Stimulated activated CD8-positive, alpha-beta memory T cell treated with anti-CD3 and anti-CD28 coated beads, Interleukin-15, amount 100 ng/mL, for 48 hours (primary cell): Measurements from ENCODE around the gene NCAPG.
"Not testable (repeated sequence)": the region's sequence is repeated elsewhere in the genome, so short reads cannot be mapped to it uniquely, and the experiment has no call there.

ENCODE experiments used
- DNase-seq, 2 donors: peaks; one replicate each; pipeline ENCODE4 v3.0.0-alpha.2; 2020; ENCODE audit warnings: low read depth in 2 of 2

Gene NCAPG

GRCh38 chr4:17797808-17798207, 13.0 kb upstream of the NCAPG start:
- no peak for DNase-seq

- no peak for DNase-seq
Measured at GRCh38 chr4:17805580-17806155, 5.1 kb upstream of the NCAPG start.

- no peak for DNase-seq
Measured at GRCh38 chr4:17807446-17807845, 3.3 kb upstream of the NCAPG start.

DNA sequence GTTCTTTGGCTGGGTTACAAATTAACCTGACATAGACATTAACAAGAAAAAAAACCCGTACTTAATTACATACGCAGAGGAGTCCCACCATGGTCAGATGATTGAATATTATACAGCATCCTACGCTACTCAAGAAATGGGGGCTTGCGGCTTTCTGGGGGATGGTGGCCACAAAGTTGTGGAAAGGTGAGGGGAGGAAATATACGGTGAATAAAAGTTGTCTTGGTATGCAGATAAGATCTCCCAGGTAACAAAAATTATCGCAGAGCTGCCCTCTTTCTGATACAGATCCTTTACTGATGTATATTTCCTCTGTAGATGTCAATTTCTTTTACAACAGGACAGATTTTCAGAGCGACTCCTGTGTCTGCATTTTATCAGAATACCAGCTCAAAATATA, 1.1 kb upstream of the NCAPG start:
- no peak for DNase-seq

DNA sequence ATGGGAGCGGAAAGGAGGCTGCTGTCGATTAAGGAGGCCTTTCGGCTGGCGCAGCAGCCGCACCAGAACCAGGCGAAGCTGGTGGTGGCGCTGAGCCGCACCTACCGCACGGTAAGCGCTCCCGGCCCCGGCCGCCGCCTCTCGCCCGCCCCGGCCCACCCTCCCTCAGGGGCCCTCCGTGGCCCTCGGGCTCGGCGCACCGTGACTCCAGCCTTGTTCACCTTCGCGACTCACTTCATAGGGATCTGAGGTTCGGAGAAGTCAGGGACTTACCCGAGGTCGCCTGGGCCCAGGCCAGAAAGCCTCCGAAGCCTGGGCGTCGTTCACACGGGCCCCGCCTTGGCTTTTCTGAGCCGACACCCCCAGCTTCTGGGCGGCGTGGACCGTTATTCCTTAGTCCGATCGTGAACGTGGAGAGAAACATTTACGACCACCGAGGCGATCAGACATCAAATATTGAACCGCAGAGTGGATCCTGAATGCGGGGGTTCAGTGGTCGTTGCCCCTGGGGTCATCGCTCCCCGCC, 362 bp downstream of the NCAPG start:
- DNase-seq = no peak

GRCh38 chr4:17812125-17812524, 1.3 kb downstream of the NCAPG start:
- no peak for DNase-seq

GRCh38 chr4:17812801-17813200, 2.0 kb downstream of the NCAPG start:
- DNase-seq = no peak

DNA sequence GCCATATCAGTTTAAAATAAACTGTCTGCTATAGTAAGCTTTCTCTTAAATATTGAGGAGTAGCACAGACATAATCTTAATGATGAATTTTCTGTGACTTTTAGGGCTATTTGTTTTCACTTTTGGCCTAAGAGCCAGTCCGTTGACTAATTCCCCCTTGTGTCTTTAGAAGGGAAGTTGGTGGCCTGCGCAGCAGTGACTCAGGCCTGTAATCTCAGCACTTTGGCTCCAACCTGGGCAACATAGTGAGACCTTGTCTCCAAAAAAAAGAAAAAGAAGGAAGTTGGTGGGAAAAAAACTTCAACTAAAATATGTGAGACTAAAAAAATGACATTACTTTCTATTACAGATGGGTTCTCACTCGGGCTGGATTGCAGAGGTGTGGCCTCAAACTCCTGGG, 3.4 kb downstream of the NCAPG start:
- no peak for DNase-seq

- DNase-seq = no peak
Measured at GRCh38 chr4:17816142-17816541, 5.4 kb downstream of the NCAPG start.

GRCh38 chr4:17817027-17817426, 6.2 kb downstream of the NCAPG start:
- DNase-seq = no peak

GRCh38 chr4:17823871-17824669, 13.3 kb downstream of the NCAPG start:
- DNase-seq = no peak

DNA sequence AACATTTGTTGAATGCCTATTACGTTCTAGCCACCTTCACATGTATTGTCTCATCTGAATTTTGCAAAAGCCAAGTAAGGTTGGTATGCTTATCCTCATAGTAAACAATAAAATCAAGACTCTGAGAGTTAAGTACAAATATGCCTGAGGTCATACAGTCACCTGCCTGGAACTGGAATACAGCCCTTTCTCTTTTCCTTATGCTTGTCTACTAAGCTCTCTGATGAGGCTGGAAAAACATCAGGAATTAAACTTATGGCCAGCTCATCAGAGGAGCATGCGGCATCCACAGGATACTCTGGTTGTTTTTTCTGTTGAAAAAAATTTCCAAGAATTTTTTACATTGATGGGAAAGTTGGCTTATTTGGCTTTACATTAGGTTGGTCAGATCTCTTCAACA, 35.5 kb downstream of the NCAPG start:
- DNase-seq = no peak

- not testable (repeated sequence) for DNase-seq
Measured at GRCh38 chr4:17850295-17850694, 39.5 kb downstream of the NCAPG start.

DNA sequence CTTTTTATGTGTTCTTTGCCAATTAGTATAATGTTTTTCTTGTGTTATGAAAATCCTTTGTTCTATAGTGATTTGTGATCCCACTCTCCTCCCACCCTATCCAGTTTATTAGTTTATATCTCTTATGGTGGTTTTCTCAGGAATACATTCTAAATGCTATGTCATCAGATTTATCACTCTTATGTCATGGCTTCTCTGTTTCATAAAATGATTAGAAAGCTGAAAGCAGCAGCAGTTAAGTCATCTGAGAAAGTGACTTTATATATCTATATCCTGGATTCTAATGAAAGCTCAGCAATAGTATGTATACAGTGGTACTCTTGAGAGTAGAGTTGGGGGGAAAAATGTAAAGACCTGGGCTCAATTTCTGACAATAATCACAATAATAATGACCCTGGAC, 41.2 kb downstream of the NCAPG start:
- no peak for DNase-seq

DNA sequence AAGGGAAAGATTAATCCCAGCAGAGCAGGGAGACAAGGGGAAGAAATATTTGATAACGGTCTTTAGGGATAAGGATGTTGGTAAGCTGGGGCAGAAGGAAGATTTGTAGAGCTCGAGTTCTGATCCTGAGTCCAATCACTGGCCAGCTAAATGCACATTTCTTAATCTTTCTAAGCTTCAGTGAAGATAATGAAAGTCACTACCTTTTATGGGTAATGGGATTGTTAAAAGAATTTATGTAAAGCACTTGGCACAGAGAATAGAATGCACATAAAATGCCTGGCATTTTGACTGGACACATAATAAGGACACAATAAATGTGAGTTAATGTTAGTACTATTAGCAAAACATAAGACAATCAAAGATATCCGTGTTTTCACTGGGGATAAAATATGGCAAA, 43.3 kb downstream of the NCAPG start:
- DNase-seq = no peak

GRCh38 chr4:17859793-17860406, 49.1 kb downstream of the NCAPG start:
- no peak for DNase-seq

DNA sequence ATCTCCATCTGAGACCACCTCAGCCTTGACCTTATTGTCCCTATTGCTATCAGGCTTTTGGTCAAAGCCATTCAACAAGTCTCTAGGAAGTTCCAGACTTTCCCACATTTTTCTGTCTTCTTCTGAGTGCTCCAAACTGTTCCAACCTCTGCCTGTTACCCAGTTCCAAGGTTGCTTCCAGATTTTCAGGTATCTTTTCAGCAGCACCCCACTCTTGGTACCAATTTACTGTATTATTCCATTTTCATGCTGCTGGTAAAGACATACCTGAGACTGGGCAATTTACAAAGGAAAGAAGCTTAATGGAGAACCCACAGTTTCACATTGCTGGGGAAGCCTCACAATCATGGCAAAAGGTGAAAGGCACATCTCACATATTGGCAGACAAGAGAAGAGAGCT, 51.1 kb downstream of the NCAPG start:
- not testable (repeated sequence) for DNase-seq

DNA sequence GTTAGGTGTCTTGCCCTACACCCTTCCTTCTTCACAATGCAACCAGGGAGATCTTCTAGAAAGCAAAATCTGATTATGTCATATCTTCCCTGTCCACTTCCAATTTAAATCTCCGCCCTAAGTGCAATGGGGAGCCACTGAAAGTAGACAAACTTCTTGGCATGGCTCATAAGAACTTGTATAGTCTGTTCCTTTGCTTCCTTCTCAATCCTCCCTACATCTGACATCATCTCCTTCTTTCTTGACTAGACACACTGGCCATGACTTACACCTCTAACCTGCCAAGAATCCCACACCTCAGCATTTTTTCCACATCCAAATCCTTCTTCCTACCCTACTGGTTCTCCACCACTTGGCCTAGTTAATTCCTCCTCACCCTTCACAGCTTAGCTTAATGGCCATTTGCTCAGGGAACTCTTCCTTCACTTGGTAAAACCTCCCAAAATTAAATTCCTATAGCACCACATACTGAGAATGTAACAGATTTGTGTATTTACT, 55.1 kb downstream of the NCAPG start:
- no peak for DNase-seq

- DNase-seq = no peak
Measured at GRCh38 chr4:17866810-17867209, 56.0 kb downstream of the NCAPG start.

DNA sequence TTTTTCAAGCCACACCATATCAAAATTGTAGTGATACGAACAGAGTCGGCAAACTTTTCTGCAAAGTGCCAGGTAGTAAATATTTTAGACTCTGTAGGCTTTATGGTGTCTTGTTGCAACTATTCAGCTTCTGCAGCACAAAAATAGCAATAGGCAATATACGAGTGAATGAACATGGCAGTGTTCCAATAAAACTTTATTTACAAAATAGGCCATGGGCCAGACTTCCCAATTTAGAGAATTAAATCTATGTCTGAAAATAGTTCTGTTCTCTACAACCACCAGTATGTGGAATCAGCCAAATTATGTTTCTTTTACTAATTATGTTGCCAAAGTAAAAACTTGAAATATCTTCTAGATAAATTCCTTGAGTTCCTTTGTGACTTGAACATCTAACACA, 56.5 kb downstream of the NCAPG start:
- DNase-seq = no peak

GRCh38 chr4:17869327-17869726, 58.5 kb downstream of the NCAPG start:
- no peak for DNase-seq

GRCh38 chr4:17875402-17876070, 64.8 kb downstream of the NCAPG start:
- no peak for DNase-seq
